Nephron (organoid): ENCODE measurements around the gene PARD3.

ENCODE experiments used
- H3K27ac Mint-ChIP-seq, 3 experiments: 2 replicates each; pipeline ENCODE4 v1.8.0; 2020; ENCODE audit warnings: mixed read lengths in 3 of 3, mild to moderate bottlenecking in 2 of 3, moderate library complexity in 1 of 3
- H3K27me3 Mint-ChIP-seq: 2 replicates; pipeline ENCODE4 v1.8.0; 2021; ENCODE audit warnings: low read depth, mild to moderate bottlenecking, moderate library complexity, mixed read lengths
- H3K36me3 Mint-ChIP-seq: 2 replicates; pipeline ENCODE4 v1.8.0; 2020; ENCODE audit warnings: low read depth, mixed read lengths
- H3K4me1 Mint-ChIP-seq: 2 replicates; pipeline ENCODE4 v1.8.0; 2020; ENCODE audit warnings: mixed read lengths
- H3K4me3 Mint-ChIP-seq, 3 experiments: 2 replicates each; pipeline ENCODE4 v1.8.0; 2020; ENCODE audit warnings: mild to moderate bottlenecking in 3 of 3, mixed read lengths in 3 of 3, moderate library complexity in 2 of 3
- H3K9me3 Mint-ChIP-seq: 2 replicates; pipeline ENCODE4 v1.8.0; 2020; ENCODE audit warnings: mixed read lengths
- TF ChIP-seq, protein P1 (sequence below), 3 experiments: fragments of 200-600 bp; sonication (generic); IDR thresholded peaks; one replicate each; pipeline ENCODE4 v1.5.0; 2021; ENCODE audit warnings: antibody characterized with exemption in 3 of 3; ENCODE audit not compliant: unreplicated experiment in 3 of 3

PARD3 gene

DNA sequence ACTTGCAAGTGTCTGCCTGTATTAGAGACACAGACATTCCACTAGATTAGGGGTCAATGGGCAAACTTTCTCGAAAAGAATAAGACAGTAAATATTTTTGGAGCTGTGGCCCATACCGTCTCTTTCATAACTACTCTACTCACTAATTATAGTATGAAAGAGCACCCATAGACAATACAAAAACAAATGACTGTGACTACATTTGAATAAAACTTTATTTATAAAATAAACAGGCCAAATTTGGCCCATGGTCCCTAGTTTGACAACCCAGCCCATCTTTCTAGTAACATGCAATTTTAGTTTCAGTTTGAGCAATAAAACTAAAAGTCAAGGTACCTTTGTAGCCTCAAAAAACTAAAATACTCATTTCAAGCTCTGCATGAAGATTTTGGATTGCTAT, 294.6 kb downstream of the PARD3 start:
- H3K4me3 Mint-ChIP-seq, result no peak overlapping the region
- no peak overlapping the region for H3K27ac Mint-ChIP-seq
- TF ChIP-seq, protein P1, sequence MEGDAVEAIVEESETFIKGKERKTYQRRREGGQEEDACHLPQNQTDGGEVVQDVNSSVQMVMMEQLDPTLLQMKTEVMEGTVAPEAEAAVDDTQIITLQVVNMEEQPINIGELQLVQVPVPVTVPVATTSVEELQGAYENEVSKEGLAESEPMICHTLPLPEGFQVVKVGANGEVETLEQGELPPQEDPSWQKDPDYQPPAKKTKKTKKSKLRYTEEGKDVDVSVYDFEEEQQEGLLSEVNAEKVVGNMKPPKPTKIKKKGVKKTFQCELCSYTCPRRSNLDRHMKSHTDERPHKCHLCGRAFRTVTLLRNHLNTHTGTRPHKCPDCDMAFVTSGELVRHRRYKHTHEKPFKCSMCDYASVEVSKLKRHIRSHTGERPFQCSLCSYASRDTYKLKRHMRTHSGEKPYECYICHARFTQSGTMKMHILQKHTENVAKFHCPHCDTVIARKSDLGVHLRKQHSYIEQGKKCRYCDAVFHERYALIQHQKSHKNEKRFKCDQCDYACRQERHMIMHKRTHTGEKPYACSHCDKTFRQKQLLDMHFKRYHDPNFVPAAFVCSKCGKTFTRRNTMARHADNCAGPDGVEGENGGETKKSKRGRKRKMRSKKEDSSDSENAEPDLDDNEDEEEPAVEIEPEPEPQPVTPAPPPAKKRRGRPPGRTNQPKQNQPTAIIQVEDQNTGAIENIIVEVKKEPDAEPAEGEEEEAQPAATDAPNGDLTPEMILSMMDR (IDR thresholded peaks at IDR 0.05; ENCODE audit: unreplicated experiment in 3 of 3), result no peak
- no peaks in the 10 kb centered on the region for H3K9me3 Mint-ChIP-seq
- peaks cover 15% of the 10 kb centered on the region for H3K36me3 Mint-ChIP-seq
- no peaks in the 10 kb centered on the region for H3K4me1 Mint-ChIP-seq
- H3K27me3 Mint-ChIP-seq, result no peaks in the 10 kb centered on the region

DNA sequence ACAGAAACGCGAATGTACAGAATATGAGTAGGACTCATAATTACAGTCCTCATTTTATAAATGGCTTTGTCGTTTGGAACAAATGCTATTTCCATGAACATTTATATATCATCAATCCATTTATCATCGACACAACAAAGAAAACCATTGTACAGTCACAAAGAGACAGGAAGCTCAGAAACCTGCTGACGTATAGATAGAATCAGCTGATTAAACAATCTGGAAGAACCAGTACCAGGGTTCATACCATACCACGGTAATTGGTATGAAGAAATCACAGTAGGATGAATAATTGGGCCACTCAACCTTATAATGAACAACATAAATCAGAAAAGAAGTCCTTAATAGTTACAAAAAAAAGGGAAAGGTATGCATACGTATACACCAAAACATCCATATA, 295.0 kb downstream of the PARD3 start:
- Mint-ChIP-seq H3K4me3 (no peak overlapping the region), H3K9me3 (no peaks in the 10 kb centered on the region), H3K27me3 (no peaks in the 10 kb centered on the region), H3K36me3 (peaks cover 20% of the 10 kb centered on the region), H3K4me1 (no peaks in the 10 kb centered on the region), H3K27ac (no peak overlapping the region)
- TF ChIP-seq, protein P1 (IDR thresholded peaks at IDR 0.05; ENCODE audit: unreplicated experiment in 3 of 3), result no peak

DNA sequence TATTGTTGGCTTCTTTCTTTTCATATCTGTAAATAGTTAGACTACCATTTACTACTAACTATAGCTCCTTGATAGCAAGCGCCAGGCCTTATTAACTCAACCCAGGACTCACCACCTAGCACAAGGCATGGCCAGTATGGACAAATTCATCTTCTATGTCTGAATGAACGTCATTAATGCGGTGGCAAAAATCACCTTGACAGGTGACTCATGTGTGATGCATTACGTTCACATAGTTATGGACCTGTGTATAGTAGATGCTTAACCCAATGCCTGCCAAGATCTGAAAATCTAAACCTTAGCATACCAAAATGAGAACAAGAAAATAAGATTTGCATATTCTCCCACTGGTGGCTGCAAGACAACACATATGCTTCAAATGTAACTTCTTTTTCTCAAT, 300.8 kb downstream of the PARD3 start:
- Mint-ChIP-seq H3K9me3 (no peaks in the 10 kb centered on the region), H3K27ac (no peak overlapping the region), H3K4me1 (no peaks in the 10 kb centered on the region), H3K36me3 (peaks cover 28% of the 10 kb centered on the region), H3K4me3 (no peak overlapping the region), H3K27me3 (no peaks in the 10 kb centered on the region)
- TF ChIP-seq, protein P1 (IDR thresholded peaks at IDR 0.05; ENCODE audit: unreplicated experiment in 3 of 3), result no peak

DNA sequence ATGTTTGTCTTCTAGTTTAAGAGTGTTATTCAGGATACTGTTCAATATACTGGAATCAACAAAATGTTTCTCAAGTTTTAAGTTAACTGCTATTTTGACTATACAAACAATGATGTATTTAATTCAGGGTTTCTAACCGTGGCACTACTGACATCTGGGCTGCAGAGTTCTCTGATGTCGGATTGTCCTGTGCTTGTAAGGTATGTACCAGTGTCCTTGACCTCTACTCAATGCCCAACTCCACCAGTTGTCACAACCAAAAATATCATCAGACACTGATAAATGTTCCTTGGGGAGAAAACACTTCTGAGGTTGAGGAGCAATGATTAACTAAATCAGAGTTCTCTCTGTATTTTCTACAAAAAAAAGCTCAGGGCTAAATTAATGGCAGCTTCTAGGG, 301.5 kb downstream of the PARD3 start:
- Mint-ChIP-seq H3K36me3 (peaks cover 24% of the 10 kb centered on the region), H3K4me1 (no peaks in the 10 kb centered on the region), H3K9me3 (no peaks in the 10 kb centered on the region), H3K27ac (no peak overlapping the region), H3K27me3 (no peaks in the 10 kb centered on the region), H3K4me3 (no peak overlapping the region)
- TF ChIP-seq, protein P1 (IDR thresholded peaks at IDR 0.05; ENCODE audit: unreplicated experiment in 3 of 3), result no peak

DNA sequence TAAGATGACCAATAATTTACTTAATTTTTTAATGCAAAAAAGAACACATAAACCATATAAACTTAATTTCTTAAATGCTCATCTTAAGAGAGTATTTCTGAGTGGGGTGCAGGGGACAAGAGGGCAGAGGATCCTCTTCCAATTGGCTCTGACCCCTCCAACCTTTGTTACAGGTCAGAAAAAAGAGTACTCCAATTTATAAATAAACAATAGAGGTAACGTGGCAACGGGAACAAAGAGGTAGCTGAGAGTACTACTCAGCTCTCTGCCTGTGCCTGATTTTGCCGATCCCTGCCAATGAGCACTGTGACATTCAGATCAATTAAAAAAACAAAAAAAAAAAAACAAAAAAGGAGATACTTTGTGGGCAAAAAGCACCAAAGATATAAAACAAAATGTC, 307.9 kb downstream of the PARD3 start:
- H3K27ac Mint-ChIP-seq, result no peak overlapping the region
- TF ChIP-seq, protein P1 (IDR thresholded peaks at IDR 0.05; ENCODE audit: unreplicated experiment in 3 of 3), result no peak
- H3K36me3 Mint-ChIP-seq, result peaks cover 4% of the 10 kb centered on the region
- H3K4me1 Mint-ChIP-seq, result no peaks in the 10 kb centered on the region
- no peak overlapping the region for H3K4me3 Mint-ChIP-seq
- no peaks in the 10 kb centered on the region for H3K27me3 Mint-ChIP-seq
- H3K9me3 Mint-ChIP-seq, result no peaks in the 10 kb centered on the region

DNA sequence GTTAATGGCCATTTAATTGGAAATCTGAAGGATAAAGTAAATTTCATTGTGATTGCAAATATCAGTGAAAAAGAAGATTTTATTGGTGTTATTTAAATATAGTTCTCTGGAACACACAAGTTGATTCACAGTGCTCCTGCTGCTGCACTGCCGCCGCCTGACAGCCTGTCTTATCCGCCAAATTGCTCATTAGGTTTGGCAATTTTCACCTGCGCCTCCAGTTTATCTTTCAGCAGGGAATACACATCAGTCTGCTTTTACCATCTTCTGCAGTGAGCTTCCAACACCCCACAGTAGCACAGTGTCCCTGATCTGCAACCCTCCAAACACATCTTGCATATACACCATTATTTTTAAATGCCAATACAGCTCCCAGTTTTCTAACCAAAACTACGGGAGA, 308.3 kb downstream of the PARD3 start:
- Mint-ChIP-seq H3K4me1 (no peaks in the 10 kb centered on the region), H3K36me3 (peaks cover 4% of the 10 kb centered on the region), H3K27me3 (no peaks in the 10 kb centered on the region), H3K4me3 (no peak overlapping the region), H3K9me3 (no peaks in the 10 kb centered on the region), H3K27ac (no peak overlapping the region)
- TF ChIP-seq, protein P1 (IDR thresholded peaks at IDR 0.05; ENCODE audit: unreplicated experiment in 3 of 3), result no peak
